HG03095 (cell line): ENCODE measurements around the gene SPAG6.
"Not testable (repeated sequence)": the region's sequence is repeated elsewhere in the genome, so short reads cannot be mapped to it uniquely, and the experiment has no call there.

Experiments used
- ATAC-seq: cut with Tn5 transposase; IDR thresholded peaks from one replicate; pipeline ENCODE4 v1.9.1; 2021; ENCODE audit warnings: moderate library complexity; ENCODE audit not compliant: unreplicated experiment

The SPAG6 gene

DNA sequence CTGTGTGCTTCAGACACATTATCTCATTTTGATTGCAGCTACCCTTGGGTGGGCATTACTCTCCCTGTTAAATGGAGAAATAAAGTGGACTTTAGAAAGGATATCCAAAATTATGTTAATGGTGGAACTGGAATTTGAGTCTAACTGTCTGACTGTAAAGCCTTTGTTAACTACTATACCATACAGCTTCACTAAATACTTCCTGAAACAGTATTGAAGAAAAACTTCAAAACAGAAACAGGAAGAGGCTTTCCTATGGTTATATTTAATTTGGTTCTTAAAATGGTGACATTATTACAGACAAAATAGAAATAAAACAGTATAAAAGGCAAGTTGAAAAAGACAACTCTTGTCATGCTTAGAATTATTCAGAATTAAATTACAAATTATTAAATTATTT, 25.0 kb downstream of the SPAG6 start:
- no peak for ATAC-seq

DNA sequence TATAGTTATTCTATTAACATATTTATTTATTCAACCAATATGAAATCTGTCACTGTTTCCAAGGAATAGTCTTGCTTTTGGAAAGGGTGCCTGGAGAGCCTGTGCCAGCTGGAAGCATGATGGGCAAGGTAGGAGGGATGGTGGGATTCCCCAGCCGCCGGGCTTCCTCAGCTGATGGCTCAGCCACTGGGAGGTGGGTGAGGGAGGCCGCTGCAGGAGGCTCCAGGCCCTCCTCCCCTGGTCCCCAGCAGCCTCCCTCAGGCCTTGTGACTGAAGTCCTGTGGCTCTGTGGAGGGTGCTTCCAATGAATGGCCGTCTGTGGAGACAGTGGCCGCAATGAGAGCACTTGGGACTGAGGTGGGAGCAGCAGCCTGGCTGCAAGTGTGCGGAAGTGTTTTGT, 27.0 kb downstream of the SPAG6 start:
- no peak for ATAC-seq

DNA sequence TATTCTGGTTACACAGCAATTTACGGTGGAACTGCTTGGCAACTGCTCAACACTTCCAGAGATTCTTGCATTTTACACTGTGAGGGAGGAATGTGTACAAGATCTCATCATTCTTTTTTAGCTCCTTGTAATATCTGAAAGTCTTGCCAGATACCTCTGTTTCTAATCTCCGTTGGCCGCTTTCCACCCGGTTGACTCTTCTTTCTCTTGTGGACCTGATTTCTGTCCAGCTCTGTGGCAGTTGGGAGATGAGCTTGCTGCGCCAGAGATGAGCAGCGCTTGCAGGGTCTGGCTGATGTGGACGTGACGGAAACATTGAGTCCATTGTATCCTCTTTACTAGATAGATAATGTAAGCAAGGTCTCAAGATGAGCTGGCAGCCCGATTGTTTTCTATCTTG, 27.6 kb downstream of the SPAG6 start:
- no peak for ATAC-seq

DNA sequence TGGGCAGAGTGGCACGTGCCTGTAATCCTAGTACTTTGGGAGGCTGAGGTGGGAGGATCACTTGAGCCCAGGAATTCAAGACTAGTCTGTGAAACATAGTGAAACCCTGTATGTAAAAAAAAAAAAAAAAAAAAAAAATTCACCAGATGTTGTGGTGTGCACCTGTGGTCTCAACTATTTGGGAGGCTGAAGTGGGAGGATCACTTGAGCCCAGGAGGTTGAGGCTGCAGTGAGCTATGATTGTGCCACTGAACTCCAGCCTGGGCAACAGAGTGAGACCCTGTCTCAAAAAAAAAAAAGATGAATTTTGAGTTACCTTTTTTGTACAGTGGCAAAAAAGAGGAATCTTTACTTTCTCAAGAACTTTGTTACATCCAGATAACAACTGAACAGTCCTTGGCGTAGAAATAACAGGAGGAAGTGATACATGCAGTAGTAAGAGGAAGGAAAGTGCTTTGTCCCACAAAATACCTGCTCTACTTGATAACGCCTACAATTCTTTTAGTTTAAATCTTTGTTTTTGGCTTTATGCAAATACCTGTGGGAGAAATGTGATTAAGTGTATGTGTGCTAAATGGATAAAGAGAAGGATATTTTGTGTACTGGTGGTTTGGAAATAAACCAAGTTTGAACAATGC, 29.3 kb downstream of the SPAG6 start:
- ATAC-seq = no peak

DNA sequence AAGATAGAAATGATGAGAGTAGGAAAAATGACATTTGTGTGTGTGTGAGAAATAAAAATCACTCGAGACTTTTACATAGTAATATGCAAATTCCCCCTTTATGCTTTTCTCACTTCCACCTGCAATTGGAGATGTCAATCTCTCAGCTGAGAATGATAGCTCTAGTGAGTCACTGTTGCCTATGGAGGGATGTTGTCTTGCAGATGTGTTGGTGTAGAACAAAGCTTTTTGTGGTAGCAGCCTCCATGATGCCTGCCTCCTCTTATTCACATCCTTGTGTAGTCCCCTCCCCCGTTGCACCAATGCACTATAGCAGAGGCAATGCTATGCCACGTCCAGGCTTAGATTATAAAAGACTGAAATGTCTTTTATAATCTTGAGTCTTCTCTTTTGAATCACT, 33.8 kb downstream of the SPAG6 start:
- ATAC-seq = peak; percentile 55

DNA sequence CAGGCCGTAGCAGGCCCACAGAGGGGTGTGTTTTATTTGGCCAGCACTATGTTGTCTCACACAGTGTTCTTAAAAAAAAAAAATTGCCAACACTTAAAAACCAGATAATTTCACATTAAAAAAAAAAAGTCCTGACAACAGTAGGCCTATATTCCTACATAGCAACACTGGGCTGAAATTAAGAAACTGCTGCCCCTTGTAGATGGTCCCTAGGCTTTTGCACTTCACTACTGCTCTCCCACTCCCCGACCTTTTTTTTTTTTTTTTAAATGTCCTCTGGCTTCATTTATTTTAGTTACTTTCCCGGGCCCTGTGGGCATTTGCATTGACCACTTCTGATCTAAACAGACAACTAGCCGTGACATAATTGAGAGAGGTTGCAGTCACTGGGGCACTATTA, 36.0 kb downstream of the SPAG6 start:
- no peak for ATAC-seq

DNA sequence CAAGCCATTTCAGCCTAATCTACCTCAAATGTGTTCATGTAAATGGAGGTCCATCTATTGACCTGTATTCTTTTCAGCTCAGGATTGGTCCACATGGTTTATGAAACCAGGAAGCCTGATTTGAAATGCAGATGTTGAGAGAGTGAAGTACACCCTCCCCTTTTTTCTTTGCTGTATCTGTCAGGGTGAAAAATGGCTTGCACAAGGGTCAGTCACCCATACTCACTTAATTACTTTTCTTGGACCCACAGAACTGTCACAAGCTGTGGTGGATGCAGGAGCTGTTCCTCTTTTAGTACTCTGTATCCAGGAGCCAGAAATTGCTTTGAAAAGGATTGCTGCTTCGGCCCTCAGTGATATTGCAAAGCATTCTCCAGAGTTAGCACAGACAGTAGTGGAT, 41.2 kb downstream of the SPAG6 start:
- no peak for ATAC-seq

DNA sequence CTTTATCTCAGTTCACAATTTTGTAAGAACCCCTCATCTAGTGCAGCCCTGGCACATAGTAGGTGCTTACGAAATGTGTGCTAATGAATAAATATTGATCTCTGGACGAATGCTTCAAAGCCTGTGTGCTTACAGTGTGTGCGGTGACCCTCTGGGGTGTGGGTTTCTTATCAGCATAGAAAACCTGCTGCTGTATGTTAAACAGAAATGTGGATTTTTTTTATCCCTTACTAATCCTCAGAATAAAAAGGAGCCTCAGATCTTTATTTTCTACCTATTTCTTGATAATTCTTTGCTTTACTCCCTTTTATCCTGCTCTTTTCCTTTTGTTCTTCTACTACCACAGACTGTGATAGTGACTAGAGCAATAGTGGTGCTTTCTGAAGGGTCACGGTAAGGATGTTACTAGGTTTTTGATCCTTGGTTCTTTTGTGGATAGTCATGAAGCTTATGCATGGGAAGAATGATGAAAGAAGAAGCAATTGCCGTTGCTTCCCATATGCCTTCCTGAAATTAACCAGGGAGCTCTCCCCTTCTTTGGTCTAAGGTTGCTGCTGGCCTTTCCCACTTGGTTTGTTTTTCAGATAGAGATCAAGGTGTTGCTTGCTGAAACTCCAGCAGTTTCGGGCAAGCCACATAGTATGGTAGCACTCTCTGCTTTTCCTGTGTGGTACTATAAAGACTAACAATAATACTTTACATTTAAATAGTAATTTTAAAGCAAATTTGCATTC, 44.7 kb downstream of the SPAG6 start:
- no peak for ATAC-seq

DNA sequence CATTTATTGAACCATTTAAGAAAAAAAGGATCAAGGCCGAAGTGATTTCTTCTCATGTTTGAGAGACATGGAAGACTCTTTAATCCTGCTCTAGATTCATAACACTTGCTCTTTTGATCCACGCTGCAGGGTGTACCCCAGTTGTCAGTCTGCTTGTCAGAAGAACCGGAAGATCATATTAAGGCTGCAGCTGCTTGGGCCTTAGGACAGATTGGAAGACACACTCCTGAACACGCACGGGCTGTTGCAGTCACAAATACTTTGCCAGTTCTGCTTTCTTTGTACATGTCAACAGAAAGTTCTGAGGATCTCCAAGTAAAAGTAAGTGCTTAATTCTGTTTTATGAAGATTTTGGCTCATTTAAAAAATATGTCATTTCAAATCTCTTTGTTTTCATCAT, 46.3 kb downstream of the SPAG6 start:
- no peak for ATAC-seq

DNA sequence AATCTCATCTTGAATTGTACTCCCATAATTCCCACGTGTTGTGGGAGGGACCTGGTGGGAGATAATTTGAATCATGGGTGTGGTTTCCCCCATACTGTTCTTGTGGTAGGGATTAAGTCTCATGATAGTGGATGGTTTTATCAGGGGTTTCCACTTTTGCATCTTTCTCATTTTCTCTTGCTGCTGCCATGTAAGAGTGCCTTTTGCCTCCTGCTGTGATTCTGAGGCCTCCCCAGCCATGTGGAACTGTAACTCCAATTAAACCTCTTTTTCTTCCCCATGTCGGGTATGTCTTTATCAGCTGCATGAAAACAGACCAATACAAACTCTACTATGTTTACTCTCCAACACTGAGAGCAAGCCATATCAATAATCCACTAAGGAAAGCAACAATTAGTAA, 50.9 kb downstream of the SPAG6 start:
- ATAC-seq = not testable (repeated sequence)

DNA sequence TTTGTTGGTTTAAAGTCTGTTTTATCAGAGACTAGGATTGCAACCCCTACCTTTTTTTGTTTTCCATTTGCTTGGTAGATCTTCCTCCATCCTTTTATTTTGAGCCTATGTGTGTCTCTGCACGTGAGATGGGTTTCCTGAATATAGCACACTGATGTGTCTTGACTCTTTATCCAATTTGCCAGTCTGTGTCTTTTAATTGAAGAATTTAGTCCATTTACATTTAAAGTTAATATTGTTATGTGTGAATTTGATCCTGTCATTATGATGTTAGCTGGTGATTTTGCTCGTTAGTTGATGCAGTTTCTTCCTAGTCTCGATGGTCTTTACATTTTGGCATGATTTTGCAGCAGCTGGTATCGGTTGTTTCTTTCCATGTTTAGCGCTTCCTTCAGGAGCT, 61.6 kb downstream of the SPAG6 start:
- not testable (repeated sequence) for ATAC-seq

DNA sequence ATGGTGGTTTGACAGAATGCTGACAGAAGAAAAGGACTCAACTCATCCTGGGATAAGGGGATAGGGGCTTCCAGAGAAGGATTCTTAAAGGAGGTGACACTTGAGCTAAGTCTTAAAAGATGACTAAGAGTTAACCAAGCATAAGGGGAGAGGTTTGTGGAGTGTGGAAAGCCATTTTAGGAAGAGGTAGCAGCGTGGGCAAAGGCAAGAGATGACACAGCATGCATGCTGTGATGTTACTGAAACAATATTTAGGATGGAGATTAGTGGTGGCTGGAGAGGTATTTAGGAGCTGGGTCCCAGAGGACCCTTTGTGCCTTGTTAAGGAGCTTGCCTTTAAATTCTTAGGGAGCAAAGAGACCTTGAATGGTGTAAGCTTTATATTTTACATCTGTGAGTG, 65.1 kb downstream of the SPAG6 start:
- ATAC-seq = no peak

DNA sequence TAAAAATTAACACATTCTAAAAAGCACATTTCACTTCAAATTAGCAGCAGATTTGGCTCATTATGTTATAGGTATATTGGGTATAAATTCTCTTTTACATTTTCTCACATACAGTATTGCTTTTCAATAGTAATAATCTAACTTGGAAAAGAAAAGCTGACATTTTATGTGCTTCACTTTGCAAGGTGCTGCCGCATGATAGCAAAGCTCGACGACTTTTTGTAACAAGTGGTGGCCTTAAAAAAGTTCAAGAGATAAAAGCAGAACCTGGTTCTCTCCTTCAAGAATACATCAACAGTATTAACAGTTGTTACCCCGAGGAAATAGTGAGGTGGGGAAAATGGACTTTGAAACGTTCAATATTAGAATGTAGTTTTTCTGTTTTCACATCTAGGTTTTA, 65.5 kb downstream of the SPAG6 start:
- ATAC-seq = no peak

DNA sequence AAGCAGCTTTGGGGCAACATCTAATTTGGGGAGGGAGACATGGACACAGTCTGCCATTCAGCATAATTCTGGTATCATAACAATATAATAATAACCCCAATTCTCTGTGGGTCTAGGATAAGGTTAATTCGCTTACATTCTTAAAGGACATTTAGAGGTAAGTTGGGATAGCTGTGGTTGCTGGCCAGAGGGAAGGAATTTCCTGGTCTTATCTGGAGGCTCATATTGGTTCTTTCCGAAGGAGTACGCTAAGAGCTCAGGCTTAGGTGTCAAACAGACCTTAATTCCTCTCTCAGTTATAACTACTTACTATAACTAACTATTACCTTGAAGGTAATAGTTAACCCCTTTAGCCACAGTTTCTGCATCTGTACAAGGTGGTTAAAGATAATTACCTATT, 68.8 kb downstream of the SPAG6 start:
- ATAC-seq = no peak

DNA sequence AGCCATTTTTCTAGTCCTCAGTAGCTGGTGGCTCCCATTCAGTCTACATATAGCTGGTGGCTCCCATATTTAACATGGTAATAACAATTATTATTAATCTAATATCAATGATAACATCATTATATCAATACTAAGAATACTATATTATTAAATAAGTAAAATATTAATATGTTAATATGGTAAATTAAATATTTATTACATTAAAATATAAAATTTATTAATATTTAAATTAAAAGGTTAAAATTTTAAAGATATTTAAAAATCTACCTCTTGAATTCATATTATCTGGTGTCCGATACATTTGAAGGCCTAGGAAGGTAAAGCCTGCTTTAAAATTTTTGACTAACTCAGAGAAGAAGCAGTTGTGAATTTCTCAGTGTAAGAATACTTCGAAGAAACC, 69.8 kb downstream of the SPAG6 start:
- ATAC-seq = no peak

DNA sequence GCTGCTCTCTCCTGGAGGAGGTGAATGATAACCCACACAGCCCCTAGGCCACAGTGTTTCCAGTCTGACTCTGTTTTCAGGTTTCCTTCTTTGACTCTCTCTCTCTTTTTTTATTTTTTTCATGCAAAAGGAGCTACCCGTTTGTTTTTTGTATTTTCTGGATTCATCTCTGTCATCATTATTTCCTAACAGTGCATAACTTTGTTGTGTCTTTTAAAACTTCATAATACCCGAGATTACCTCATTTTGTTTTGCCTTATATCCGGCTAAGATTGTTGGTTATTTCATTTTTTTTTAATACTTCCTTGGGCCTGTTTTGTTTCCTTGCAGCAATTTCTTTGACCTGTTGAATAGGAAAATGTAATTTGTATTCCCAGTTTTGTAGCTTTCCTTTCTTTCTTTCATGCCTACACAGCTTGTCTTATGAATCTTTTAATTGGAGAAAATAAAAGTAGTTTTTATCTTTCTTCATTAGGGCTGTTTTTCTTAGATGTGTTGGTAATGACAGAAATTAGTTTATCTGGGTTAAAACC, 72.5 kb downstream of the SPAG6 start:
- no peak for ATAC-seq

DNA sequence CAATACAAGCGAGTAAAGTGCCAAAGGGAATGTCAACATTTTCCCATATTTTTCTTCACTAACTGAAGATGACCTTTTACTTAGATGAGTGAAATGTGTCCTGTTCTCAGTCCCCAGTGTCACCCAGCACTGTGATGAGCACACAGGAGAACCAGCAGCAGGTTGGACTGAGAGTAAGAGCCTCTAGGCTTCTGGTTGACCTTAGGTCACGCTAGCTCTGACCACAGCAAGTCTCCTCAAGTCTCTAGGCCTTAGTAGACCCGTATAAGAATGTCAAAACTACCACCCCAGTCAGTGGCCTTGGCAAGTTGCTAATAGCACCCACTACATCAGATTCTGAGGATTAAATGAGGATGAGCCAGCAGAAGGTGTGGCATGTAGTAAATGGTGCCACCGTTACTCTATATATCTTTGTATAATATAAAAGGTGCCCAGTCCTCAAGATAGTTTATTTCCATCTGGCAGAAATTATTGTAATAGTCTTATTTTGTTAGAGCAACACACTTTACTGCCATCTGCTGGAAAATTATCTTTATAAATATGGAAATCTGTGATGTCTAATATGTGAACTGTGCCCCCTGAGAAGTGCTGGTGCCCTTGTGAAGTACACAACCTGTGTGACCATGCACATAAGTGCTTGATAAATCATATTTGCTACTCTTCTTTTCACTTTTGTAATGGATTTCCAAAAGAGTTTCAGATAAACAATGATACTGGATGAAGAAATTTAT, 75.7 kb downstream of the SPAG6 start:
- no peak for ATAC-seq

DNA sequence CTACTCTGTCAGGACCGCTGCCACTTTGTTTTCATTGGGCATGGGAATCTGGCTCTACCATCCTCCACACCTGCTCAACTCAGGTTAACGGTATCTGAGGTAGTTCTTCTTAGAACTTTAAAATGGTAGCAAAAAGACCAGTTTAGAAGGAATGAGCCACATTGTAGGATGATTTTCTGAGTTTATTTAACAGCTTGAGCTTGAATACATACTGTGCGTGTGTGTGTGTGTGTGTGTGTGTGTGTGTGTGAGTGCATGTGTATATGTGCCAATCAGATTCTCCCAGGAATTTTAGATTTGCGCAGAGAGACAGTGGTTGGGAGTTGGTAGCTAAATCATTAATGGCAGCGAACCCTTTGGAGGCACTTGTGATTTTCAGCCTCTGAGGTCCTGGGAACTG, 81.4 kb downstream of the SPAG6 start:
- no peak for ATAC-seq

DNA sequence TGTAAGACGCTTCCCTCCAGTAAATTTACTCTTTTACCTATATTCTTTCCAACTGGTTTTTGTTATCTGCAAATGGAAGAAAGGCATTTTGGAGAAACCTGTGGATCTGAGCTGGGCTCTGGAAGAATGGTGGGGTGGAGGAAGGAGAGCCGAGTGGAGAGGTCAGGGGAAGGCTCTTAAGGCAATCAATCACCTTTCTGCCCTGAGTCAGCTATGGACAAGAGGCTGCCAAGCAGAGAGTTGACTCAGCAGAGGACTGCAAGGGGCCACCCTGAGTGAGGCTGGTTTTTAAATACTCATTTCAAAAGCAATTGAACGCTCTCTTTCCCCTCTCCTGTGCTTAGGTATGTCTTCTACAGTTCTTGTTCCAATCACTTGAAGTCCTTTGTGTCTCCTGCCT, 81.8 kb downstream of the SPAG6 start:
- no peak for ATAC-seq

DNA sequence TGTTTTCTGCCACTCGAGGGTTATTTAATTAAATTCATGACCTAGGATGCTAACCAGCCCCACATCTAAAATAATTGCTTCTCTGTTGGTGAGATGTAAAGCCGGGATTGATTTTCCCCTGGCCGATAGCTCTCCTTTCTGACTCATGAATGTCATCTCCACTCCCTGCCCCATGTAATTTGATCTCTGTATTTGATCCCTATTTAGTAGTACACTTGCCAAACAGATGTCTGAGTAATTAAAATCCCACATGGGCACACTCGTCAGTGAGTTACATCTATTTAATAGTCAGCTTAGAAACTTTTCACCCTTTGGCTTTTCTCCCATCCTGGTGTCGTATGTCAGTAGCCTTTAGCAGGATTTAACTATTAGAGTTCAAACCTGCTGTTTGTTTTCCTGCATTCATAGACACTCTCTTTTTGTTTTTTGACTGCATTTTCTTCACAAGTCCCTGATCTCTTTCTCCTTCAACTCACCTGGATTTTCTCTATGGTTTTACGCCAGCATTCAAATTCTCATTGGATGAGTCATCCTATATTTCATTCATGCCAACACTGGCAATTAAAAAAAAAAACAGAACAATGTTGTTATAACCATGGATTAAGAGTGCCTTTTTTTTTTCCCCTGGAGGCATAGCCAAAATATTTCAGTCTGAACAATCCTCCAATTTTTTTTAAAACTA, 82.7 kb downstream of the SPAG6 start:
- no peak for ATAC-seq

DNA sequence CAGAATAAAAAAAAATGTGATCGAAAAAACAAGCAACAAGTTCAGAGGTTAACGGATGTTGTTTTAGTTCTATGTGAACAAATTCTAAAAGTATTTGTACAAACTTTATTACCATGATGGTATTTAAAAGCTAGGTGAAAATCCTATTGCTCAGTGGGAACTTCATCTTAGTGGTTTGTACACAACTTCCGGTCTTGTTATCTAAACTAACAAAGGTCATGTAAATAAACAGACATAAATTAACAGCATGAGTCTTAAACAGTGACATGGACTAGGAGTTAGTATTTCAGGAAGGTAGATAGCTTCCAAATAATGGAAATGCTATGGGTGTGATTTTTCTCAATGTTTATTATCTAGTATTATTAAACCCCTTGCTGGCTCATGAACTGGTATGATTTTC, 83.8 kb downstream of the SPAG6 start:
- ATAC-seq = no peak
